NCI-H82 treated with DMSO at 0.1 percent for 48 hours (cell line): Measurements from ENCODE around the gene ITGB2.

ENCODE experiments used
- DNase-seq: peaks from one replicate; lab custom pipeline; 2025; ENCODE audit not compliant: unreplicated experiment; lab: John Stamatoyannopoulos, UW

ITGB2 gene

DNA sequence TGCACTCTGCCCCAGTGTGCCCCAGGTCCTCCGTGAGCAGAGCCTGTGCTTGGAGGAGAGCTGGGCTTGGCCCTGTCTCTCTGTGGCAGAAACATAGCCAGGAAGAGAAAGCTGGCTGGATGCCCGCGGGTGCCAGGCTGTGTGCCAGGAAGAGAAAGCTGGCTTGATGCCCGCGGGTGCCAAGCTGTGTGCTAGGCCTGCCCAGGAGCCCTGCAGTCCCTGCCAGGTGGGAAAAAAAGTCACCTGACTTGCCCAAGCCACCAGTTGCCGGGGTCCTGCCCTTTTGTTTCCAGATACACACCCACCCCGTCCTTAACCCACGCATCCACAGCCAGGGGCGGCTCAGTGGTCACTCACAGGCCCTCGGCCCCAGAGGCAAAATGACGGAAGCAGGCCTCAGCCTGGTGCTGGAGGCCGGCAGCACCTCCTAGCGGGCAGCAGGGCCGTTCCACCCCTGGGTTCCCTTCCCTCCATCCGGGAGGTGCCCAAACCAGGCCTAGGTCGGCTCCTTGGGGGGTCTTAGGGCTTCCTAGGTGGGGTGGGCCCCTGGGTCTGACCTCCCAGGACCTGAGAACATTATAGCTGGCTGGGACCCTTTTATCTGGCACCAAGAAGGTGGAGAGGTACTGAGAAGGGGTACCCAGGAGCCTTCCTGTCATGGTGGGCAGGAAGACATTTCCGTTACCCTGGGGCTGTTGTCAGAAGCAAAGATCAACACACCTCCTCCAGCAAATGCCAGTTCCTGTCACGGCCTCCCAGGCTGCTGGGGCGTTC is 9.1 kb downstream of the ITGB2 start:
- no peak for DNase-seq

DNA sequence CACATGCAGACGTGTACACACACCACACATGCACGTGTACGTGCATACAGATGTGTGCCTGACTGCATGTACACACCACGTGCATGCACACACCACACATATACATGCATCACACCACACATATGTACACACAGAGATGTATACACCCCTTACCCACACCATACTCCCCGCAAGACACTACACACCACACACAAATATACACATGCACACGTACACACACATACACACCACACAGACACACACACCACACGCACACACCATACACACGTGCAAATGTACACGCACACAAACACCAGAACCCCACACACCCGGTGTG is 9.7 kb downstream of the ITGB2 start:
- no peak for DNase-seq

DNA sequence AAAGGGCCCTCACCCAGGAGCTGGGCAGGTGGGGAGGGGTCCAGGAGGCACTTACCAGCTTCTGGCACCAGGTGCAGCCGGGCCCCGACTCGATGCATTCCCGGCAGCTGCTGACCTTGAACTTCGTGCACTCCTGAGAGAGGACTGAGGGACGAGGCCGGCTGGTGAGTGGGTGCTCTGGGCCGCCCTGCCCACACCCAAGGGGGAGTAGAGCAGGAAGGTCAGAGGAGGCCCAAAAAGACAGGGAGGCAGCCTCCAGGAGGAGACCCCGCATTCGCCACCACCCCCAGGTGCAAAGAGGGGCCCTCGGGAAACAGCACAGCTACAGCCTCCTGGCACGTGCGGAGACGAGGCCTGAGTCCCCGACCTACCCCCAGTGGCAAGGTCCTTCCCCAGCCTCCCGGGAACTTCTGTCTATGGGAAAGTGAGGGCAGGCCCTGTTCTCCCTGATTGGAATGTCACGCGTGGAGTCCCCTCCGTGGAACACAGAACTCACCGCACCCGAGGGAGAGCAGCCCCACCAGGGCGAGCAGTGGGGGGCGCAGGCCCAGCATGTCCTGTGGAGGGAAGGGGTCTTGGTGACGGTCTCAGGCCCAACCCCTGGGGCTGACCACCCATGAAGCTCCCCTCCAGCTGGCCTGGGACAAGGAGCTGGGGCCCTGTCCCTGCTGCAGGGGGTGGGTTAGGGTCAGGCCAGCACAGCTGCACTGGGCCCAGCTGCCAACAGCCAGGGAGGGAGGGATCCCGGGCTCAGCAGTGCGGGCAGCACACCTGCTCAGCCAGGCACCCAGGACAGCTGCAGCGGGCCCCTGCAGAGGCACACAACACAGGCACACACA is 10.3 kb downstream of the ITGB2 start:
- DNase-seq: no peak

DNA sequence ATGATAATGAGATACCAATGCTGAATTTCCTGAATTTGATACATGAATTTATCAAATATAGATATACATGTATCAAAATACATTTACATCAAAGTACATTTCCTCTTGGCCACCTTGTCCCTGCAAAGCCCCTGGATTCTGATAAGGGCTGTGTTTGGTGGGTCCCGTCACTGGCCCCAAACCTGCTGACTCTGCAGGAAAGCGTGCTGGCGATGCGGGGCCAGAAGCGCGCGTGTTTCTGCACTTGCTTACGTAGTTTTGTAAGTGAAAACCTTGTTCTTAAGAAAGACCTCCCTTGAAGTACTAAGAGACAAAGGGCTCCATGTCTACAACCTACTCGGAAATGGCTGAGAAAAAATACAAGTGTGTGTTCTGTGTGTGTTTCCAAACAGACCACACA is 11.0 kb downstream of the ITGB2 start:
- no peak for DNase-seq

DNA sequence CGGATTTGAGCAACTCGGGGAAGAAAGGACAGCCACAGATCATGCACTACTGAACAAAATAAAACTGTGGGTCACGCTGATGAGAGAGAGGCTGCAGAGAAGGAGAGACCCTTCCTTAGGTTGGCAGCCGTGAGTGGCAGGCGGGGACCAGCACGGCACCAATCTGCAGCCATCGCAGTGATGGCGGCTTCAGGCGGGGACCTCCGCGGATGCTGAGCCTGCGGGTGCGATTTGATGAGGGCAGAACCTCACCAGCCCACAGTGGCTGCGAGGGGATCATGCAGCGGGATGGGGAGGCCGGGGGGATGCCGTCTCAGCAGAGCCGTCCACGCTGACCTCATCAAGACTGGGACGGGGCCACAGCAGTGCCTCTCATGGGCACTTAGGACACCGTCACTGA is 11.8 kb downstream of the ITGB2 start:
- DNase-seq: no peak

DNA sequence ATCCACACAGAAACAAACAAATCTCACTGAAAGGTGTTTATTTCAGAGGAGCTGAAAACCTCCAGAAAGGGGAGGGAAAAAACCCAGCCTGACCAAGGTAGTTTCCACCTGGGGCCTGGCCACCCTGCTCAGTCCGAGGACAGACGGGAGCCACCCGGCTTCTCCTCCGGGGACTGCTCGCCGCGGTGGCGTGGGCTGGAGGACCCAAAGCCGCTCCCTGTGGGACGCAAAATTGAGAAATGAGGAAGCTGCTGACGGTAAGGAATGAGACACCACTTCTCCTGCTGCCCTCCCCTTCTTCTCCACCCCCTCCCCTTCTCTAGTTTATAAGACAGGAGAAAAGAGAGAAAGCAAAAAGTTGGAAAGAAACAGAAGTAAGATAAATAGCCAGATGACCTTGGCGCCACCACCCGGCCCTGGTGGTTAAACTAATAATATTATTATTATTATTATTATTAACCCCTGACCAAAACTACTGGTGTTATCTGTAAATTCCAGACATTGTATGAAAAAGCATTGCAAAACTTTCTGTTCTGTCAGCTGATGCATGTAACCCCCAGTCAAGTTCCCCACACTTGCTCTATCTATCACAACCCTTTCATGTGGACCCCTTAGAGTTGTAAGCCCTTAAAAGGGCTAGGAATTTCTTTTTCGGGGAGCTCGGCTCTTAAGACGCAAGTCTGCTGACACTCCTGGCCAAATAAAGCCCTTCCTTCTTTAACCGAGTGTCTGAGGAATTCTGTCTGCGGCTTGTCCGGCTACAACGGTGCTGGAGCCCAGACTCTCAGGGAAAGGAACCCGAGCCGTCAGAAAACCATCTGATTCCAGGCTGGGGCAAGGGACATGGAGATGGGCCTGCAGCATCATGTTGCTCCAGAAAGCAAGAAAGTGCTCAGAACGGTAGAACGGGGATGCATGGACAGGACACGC is 12.5 kb downstream of the ITGB2 start:
- no peak for DNase-seq

DNA sequence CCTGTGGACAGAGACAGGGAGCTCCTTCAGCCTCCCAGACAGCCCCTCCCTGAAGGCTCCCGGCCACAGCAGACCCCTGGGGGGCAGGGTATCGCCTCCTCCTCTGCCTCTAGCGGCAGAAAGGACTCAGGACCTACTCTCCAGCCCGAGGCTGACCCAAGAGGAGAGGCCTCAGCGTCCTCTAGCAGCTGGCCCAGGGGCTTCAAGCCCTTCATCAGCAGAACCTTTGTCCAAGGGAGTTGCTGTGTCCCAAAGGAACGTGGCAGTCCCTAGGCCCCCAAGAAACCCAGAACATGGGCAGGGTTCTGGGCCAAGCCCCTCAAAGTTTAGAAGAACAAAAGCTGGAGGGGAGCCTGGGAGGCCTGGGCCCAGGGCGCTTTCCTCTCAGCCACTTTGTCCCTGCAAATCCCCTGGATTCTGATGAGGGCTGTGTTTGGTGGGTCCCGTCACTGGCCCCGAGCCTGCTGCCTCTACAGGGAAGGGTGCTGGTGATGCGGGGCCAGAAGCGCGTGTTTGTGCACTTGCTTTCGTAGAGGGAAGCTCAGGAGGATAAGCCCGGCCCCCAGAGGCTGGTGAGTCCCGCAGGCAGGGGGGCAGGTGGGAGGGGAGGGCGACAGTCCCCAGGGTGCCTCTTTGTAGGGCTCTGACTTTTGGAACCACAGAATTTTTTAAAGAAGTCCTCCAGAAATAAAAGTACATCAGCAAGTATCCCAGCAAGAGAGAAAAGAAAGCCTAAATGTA is 13.3 kb downstream of the ITGB2 start:
- no peak for DNase-seq

DNA sequence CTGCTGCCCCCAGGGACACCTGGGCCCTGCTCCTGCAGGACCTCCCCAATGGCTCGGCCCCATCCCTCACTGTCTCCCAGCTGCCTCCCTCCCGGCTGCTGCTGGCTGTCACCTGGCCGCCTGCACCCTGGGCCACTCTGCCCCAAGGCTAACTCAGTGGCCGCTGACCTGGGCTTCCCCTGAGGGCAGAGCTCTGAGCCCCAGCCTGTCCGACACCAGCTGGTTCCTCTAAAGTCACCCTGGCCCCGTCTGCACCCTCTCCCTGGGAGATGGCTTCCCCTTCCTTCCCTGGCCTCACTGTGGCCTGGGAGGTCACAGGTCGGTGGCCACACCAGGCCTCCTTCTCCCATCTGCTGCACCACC is 15.0 kb downstream of the ITGB2 start:
- DNase-seq: no peak

DNA sequence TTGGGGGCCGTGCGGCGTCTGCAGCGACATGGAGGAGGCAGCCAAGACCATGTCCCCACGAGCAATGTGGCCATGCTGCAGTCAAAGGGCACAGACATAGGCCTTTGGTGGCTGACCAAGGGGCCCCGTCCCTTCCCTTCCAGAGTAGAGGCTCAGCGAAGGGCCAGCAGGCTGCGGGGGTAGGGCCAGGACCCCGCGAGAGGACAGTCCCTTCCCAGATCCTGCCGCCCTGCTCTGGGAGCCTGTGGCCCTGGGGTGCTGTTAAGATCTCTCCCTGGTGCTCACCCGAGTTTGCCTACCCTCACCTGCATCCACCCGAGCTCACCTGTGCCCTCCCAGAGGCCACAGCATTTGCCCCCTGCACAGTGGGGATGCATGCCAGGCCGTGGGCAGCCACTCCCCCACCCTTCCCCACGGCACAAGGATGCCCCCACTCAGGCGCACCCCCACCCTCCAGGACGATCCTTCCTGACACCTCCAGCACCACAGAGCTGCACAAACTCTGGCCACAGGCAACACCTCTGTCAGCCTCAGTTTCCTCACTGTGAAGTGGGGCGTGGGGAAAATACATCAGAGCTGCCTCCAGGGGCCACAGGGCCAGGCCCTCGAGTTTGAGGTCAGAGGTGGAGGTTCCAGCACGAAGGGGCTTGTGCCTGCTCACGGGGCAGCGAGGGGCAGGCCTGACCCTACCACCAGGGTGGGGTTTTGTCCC is 15.5 kb downstream of the ITGB2 start:
- DNase-seq: no peak

DNA sequence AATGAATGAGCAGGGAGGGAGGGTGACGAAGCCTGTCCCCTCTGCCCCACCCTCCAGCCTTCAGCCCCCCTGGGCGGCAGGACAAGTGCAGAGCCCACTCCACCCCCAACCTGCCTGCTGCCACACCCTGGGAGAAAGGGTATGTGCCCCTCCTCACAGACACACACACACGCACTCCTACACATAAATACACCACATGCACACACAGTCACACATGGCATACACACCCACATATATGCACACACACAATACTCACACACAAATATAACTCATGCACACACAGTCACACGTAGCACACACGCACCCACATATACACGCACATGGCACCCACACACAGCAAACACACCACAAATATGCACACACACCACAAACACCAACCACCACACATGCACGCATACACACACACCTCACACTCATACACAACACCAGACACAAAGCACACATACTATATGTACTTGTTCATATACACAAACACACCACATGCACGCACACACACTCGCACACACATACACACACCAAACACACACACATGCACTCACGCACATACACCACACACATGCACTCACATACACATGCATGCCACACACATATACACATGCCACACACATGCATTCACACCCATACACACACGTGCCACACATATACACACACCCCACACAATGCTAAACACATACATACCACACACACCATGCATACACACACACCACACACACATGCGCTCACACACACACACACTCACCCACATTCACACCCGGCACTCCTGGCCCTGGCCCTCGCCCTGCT is 16.4 kb downstream of the ITGB2 start:
- no peak for DNase-seq

DNA sequence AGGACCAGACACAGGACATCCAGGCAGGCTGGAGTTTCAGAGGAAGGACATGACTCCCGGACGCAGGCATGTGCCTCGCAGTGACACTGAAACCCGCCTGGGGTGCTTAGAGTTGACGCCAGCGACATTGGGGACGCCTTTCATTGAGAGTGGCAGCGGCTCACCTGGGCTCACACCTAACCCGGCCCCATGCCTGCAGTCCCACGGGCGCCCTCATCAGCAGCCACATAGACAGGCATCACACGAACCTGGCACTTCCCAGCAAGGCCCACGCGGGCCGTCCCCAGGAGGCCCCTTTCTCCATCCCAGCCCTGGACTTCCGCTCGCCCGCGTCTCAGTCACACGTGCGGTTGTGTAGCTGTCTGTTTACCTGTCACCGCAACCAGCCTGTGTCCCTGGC is 17.0 kb downstream of the ITGB2 start:
- DNase-seq: no peak

DNA sequence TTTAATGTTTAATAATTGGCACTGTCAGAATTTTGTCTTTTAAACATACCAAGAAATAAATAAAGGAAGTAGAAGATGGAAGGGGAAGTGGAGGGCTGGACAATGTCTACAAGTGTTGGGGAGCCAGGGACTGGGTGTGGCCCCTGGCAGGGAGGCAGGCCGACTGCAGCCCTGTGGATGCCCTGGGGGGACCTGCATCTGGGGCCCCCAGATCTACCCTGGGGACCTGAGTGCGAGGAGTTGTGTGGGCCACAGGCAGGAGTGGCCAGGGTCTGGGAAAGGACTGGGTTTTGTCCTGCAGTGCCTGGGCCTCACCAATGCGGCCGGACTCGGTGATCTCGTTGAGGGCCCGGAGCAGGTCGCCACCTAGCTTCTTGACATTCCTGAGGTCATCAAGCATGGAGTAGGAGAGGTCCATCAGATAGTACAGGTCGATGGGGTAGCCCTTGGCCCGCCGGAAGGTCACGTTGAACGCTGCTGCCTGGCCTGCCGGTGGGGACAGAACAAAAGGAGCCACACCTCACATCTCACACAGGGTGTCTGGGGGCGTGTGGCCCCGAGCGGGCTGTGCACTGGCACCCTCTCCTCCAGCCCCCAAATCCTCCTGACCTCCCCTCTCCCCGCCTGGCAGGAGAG is 17.5 kb downstream of the ITGB2 start:
- DNase-seq: no peak

DNA sequence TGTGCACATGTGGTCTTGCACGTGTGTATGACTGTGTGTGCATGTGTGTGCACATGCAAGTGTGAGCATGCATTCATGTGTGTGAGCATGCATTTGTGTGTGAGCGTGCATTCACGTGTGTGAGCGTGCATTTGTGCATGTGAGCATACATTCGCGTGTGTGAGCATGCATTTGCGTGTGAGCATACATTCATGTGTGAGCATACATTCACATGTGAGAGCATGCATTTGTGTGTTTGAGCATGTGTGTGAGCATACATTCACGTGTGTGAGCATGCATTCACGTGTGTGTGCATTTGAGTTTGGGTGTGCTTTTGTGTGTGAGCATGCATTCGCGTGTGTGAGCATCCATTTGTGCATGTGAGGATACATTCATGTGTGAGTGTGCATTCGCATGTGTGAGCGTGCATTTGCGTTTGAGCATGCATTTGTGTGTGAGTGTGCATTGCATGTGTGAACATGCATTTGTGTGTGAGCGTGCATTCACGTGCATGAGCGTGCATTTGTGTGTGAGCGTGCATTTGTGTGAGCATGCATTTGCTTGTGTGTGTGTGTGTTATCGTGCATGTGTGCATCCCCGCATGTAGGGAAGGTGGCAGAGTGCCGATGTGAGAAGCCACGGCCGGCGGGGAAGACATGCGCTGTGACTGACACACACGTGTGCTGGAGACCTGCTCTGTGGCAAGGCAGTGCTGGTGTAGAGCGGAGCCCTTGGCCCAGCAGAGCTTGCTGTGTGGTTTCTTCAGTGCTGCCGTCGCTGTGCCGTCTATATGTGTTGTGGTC is 18.2 kb downstream of the ITGB2 start:
- DNase-seq: no peak

DNA sequence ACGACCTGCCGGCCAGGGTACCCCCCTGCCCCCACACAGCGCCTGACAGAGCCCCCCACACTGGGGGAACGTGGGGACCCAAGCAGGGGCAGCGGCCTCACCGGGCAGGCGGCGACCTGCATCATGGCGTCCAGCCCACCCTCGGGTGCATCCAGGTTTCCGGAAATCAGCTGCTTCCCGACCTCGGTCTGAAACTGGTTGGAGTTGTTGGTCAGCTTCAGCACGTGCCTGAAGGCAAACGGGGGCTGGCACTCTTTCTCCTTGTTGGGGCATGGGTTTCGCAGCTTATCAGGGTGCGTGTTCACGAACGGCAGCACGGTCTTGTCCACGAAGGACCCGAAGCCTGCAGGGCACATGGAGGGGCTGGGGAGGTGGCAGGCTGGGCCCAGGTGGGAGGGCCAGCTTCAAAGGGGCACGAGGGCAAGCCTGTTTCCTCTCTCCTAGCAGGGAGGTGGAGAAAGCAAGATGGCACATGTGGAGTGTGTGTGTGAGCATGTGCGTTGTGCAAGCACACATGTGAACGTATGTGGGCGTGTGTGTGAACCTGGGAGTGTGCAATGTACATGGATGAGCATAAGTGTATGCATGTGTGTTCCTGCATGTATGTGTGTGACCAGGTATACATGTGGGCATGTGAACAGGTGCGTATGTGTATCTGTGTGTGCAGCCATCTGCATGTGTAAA is 19.2 kb downstream of the ITGB2 start:
- DNase-seq: no peak

DNA sequence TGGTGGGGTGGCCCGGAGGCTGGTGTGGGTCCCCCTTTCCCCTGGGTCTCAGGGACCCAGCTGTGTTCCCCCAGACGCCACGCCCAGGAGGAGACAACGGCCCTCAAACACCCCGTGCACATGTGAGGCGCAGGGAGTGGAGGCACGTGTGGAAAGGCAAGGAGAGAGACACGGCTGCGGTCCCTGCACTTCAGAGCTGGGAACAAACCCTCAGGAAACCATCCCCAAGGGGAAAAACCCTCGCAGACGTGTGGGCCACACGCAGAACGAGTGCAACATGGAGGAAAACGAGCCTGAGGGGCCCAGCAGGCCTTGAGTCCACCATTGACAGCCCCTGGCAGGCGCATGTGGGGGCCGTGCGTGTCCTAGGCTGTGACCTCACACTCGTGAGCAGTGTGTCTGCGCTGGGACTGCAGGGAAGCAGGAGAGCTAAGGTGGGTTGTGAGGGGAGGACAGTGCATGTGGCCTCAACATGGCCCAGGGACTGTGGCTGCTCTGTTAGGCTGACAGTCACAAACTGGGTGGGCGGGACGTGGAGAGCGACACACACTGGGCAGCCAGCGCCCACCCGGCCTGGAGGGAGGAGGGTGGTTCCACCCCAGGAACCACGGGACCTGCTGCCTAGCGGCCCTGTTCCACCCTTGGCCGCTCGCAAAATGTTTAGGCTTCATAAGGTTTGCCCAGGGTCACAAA is 20.0 kb downstream of the ITGB2 start:
- DNase-seq: no peak

DNA sequence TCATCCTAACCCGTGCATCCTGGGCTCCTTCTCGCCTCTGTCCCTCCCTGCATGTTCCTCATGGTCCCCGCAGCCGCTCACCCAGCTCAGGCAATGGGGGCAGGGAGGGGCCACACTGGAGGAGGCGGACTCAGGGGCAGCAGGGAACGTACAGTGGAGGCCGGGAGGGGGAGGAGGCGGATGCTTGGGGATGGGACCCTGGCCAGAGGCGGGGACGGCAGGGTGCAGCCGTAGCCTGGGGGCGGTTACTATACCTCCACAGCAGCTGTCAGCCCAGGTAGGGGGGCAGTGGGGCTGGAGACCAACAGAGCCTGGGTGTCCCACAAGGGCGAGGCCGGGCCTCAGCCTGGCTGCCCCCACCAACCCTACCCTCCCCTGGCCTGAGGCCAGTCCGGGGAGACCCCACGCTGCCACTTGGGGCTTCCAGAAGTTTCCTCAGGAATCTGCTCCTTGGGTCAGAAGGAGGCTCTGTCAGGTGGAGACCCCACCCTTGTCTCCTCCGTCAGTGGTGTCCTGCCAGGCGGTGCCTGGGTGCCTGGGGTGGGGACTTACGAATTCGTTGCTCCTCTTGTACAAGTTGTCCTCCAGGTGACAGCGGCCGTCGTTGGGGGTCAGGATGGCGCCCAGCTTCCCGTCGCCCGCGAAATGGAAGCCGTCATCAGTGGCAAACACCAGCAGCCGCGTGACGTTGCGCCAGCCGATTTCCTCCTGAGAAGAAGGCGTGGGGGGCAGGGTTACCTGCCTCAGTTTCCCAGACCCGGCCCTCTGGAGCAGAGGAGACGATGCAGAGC is 20.7 kb downstream of the ITGB2 start:
- DNase-seq: no peak
